GM15510 (cell line): ENCODE results near the gene MRTO4.

Experiments used
- POLR2A ChIP-seq: IDR thresholded peaks from 3 replicates; pipeline ENCODE4 v1.6.1; 2011; ENCODE audit warnings: borderline replicate concordance; ENCODE audit not compliant: insufficient read length; ENCODE audit errors: extremely low read depth

MRTO4 gene

DNA sequence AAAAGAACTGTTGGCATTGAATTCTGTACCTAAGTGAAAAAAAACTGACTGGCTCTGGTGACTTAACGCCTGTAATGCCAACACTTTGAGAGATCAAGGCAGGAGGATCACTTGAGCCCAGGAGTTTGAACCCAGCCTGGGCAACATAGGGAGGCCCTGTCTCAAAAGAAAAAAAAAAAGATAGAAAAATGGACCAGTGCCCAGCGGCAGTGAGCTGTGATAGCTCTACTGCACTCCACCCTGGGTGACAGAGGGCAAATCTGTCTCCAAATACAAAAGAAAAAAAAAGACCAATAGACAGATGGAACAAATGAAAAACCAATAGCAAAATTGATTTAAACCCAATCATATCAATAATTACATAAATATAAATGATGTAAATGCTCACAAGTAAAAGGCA lies 37.6 kb downstream of the MRTO4 start:
- TF ChIP-seq POLR2A, result no peak

- no peak for TF ChIP-seq POLR2A
These were observed 43.0 kb downstream of the MRTO4 start for GRCh38 chr1:19294638-19295037.

GRCh38 chr1:19300211-19300610 lies 48.6 kb downstream of the MRTO4 start:
- TF ChIP-seq POLR2A, result no peak

DNA sequence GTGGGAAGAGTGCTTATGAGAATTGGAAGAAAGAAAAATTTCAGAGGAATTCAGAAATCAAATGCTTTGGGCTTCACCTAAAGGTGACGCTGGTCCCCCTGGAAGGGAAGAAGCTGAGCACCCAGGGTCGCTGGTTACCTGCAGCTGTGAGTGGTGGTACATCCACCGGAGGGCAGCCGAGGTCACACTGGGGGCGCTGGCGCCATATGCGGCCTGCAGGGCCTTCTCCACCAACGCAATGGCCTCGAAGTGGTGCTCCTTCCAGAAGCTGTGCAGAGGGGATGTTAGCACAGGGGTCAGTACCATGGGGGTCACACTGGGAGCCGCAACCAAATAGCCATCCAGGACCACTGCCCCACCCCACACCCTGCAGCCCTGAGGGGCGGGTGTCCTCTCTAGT lies 54.3 kb downstream of the MRTO4 start:
- TF ChIP-seq POLR2A, result no peak

GRCh38 chr1:19306941-19307340 lies 55.3 kb downstream of the MRTO4 start:
- TF ChIP-seq POLR2A, result no peak

GRCh38 chr1:19307794-19308508 lies 56.3 kb downstream of the MRTO4 start:
- TF ChIP-seq POLR2A, result no peak

- TF ChIP-seq POLR2A, result no peak
These were observed 56.9 kb downstream of the MRTO4 start for GRCh38 chr1:19308509-19308907.

DNA sequence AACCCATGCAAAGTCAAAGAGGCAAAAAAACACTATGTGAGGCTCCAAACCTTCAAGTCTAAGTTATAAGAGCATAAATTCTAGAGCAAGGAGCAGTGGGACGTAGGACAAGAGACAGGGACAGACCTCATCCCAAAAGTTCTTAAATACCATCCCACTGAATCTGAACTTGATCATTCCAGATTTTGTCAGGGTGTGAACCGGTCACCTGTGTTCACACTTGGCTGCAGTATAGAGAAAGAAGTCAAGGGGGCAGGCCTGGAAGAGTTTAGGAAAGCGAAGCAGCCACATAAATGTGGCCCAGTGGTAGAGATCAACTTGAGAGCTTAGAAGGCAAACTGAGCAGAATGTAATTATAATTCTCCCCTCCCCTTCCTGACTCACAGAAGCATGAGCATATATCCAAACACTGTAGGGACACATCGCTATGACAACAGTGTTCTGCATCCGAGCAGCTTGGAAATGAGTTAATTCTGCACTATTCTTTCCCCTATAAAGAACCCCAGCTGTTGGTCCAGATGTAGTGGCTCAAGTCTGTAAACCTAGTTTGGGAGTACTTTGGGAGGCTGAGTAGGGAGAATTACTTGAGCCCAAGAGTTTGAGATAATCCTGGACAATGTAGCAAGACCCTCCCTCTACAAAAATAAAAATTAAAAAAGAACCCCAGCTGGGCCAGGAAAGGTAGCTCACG lies 57.7 kb downstream of the MRTO4 start:
- no peak for TF ChIP-seq POLR2A
